Kidney epithelial cell (primary cell): ENCODE data around the gene PNPLA2. TPM values are rescaled to one million over a fixed set of nuclear protein-coding genes. Genes with fewer than 3 reads are reported as not detected.

Experiments used
- DNase-seq: peaks from one replicate; pipeline ENCODE4 v3.0.0-alpha.2; 2010; ENCODE audit warnings: low read depth
- H3K27me3 ChIP-seq: 2 replicates; pipeline ENCODE4 v1.6.0; 2011; ENCODE audit warnings: low read length; ENCODE audit not compliant: control insufficient read depth, insufficient read depth
- H3K36me3 ChIP-seq: 2 replicates; pipeline ENCODE4 v1.5.1; 2011; ENCODE audit warnings: low read length; ENCODE audit not compliant: control insufficient read depth, insufficient read depth
- H3K4me3 ChIP-seq: 2 replicates; pipeline ENCODE4 v1.5.1; 2011; ENCODE audit warnings: low read depth, mild to moderate bottlenecking, control low read depth, low read length
- CTCF ChIP-seq: IDR thresholded peaks from 2 replicates; pipeline ENCODE4 v1.5.1; 2011; ENCODE audit warnings: mild to moderate bottlenecking, moderate library complexity, low read length, control low read depth, inconsistent platforms; ENCODE audit not compliant: insufficient read depth, poor library complexity, severe bottlenecking
- total RNA-seq: library from RNA; depleted of rRNA; stranded (reverse); fragments of >200 nt; gene quantifications from 2 replicates; pipeline ENCODE4 v1.2.3, GENCODE V29; 2015

Gene PNPLA2
- total RNA-seq, 1 donor from 2014 or later, result 27.5 TPM

DNA sequence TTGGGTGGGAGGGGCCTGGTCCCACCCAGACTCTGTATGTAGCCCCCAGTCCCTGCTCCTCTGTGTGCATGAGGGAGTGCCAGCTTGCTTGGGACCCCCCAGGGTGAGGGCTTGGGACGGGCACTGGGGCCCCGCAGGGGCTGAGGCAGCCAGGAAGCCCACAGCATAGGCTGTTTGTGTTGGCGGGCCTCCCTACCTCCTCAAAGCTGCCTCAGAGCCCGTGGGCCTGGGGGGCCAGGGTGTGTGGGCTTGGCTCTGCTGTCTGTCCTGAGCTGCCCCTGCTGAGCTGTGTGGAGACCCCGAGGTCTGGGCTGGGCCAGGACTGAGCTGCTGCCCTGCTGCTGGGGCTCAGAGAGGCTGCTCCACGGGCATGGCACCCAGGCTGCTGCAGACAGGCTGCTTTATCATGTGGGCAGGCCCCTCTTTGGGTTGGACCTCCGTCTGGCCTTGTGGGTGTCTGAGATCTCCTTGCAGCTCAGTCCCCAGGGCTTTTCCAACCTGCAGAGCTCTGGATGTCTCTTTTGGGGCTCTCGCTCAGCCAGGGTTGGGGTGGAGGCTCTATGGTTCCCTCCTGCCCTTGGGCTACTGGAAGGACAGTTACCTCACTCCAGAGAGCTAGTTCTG is 27.3 kb downstream of the PNPLA2 start:
- no peak for TF ChIP-seq CTCF
- no peak for DNase-seq
- peaks cover 2% of the 10 kb centered on the region for H3K36me3 ChIP-seq
- H3K27me3 ChIP-seq, result no peaks in the 10 kb centered on the region
- H3K4me3 ChIP-seq, result no peak overlapping the region

DNA sequence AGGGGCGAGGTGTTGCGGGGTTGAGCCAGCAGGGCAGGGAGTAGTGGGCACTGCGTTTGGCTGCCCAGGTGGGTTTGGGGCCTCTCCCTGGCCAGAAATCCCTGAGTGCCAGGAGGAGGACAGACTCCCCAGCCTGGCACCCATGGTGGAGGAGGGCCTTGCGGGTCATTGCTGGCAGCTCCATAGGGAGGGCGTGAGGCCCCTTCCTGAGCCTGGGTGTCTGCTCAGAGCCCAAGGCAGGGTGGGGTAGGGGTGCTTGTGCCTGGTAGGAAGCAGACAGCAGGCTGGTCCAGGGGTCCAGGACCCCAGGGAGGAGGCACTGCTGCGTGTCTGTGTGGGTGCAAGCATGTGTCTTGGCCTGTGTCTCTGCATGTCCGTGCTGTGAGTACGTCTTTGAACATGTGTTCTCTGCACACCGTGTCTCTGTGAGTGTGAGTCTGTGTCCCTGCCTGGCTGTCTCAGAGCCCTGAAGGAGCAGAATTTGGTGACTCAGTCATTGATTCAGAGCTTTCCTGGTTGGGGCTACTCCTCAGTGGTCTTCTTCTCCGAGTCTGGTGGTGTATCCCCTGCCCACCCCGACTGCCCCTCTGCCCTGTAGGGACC is 27.9 kb downstream of the PNPLA2 start:
- Histone ChIP-seq H3K27me3 (no peaks in the 10 kb centered on the region), H3K36me3 (no peaks in the 10 kb centered on the region), H3K4me3 (no peak overlapping the region)
- TF ChIP-seq CTCF, result no peak
- DNase-seq, result no peak

GRCh38 chr11:847876-848275 is 29.2 kb downstream of the PNPLA2 start:
- Histone ChIP-seq H3K36me3 (no peaks in the 10 kb centered on the region), H3K27me3 (no peaks in the 10 kb centered on the region), H3K4me3 (no peak overlapping the region)
- TF ChIP-seq CTCF, result no peak
- DNase-seq, result no peak

GRCh38 chr11:848380-848931 is 29.7 kb downstream of the PNPLA2 start:
- Histone ChIP-seq H3K36me3 (no peaks in the 10 kb centered on the region), H3K4me3 (no peak overlapping the region), H3K27me3 (no peaks in the 10 kb centered on the region)
- TF ChIP-seq CTCF, result peak; percentile 97
- DNase-seq, result no peak

- no peaks in the 10 kb centered on the region for H3K36me3 ChIP-seq
- H3K27me3 ChIP-seq, result no peaks in the 10 kb centered on the region
- peak overlapping the region; percentile 33 for H3K4me3 ChIP-seq
- no peak for DNase-seq
- no peak for TF ChIP-seq CTCF
These were observed 30.6 kb downstream of the PNPLA2 start for GRCh38 chr11:849104-849824.
